IMR-90 (cell line): ENCODE data around the gene PPM1D.
"Not testable (repeated sequence)": the region's sequence is repeated elsewhere in the genome, so short reads cannot be mapped to it uniquely, and the experiment has no call there.

ENCODE experiments used
- BHLHE40 ChIP-seq: fragments of 150-350 bp; IDR thresholded peaks from 2 replicates; pipeline ENCODE4 v1.6.1; 2016; ENCODE audit warnings: mild to moderate bottlenecking, low read depth, low read length
- CEBPB ChIP-seq: IDR thresholded peaks from 2 replicates; pipeline ENCODE4 v1.6.1; 2012; ENCODE audit warnings: low read depth, low read length, improper control_type of control experiment
- CHD1 ChIP-seq: IDR thresholded peaks from 2 replicates; pipeline ENCODE4 v1.6.1; 2012; ENCODE audit warnings: low read depth, low read length, improper control_type of control experiment
- FOS ChIP-seq: fragments of 150-350 bp; IDR thresholded peaks from 2 replicates; pipeline ENCODE4 v1.6.1; 2016; ENCODE audit warnings: low read depth, low read length
- MAFK ChIP-seq: IDR thresholded peaks from 2 replicates; pipeline ENCODE4 v1.6.1; 2012; ENCODE audit warnings: low read depth, low read length, improper control_type of control experiment
- MXI1 ChIP-seq: IDR thresholded peaks from 2 replicates; pipeline ENCODE4 v1.6.1; 2012; ENCODE audit warnings: low read depth, mild to moderate bottlenecking, low read length, moderate library complexity, borderline replicate concordance
- NFE2L2 ChIP-seq: fragments of 150-350 bp; IDR thresholded peaks from 2 replicates; pipeline ENCODE4 v1.6.1; 2016; ENCODE audit warnings: low read depth, mild to moderate bottlenecking, low read length
- POLR2A ChIP-seq: IDR thresholded peaks from 2 replicates; pipeline ENCODE4 v1.6.1; 2012; ENCODE audit warnings: mild to moderate bottlenecking, low read depth, low read length
- RAD21 ChIP-seq: IDR thresholded peaks from 2 replicates; pipeline ENCODE4 v1.6.1; 2012; ENCODE audit warnings: low read length, improper control_type of control experiment
- RCOR1 ChIP-seq: IDR thresholded peaks from 2 replicates; pipeline ENCODE4 v1.6.1; 2012; ENCODE audit warnings: mild to moderate bottlenecking, low read length, improper control_type of control experiment; ENCODE audit not compliant: insufficient replicate concordance
- RFX5 ChIP-seq: IDR thresholded peaks from 2 replicates; pipeline ENCODE4 v1.8.0; 2012; ENCODE audit warnings: low read depth, mild to moderate bottlenecking, low read length, moderate library complexity
- SMC3 ChIP-seq: fragments of 150-350 bp; IDR thresholded peaks from 2 replicates; pipeline ENCODE4 v1.6.1; 2016; ENCODE audit warnings: low read depth, mild to moderate bottlenecking, antibody characterized with exemption, low read length, moderate library complexity
- TF ChIP-seq, protein P1 (sequence below): conservative IDR thresholded peaks from 2 replicates; pipeline ENCODE4 v1.5.1; 2012; ENCODE audit warnings: mild to moderate bottlenecking, low read depth, low read length, improper control_type of control experiment

- TF ChIP-seq, protein P1, sequence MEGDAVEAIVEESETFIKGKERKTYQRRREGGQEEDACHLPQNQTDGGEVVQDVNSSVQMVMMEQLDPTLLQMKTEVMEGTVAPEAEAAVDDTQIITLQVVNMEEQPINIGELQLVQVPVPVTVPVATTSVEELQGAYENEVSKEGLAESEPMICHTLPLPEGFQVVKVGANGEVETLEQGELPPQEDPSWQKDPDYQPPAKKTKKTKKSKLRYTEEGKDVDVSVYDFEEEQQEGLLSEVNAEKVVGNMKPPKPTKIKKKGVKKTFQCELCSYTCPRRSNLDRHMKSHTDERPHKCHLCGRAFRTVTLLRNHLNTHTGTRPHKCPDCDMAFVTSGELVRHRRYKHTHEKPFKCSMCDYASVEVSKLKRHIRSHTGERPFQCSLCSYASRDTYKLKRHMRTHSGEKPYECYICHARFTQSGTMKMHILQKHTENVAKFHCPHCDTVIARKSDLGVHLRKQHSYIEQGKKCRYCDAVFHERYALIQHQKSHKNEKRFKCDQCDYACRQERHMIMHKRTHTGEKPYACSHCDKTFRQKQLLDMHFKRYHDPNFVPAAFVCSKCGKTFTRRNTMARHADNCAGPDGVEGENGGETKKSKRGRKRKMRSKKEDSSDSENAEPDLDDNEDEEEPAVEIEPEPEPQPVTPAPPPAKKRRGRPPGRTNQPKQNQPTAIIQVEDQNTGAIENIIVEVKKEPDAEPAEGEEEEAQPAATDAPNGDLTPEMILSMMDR = not testable (repeated sequence)
- TF ChIP-seq FOS, RCOR1, CEBPB, SMC3, POLR2A, MAFK, BHLHE40, CHD1, MXI1, RAD21, NFE2L2, RFX5: not testable (repeated sequence)
These were observed 5.8 kb upstream of the PPM1D start for GRCh38 chr17:60594170-60594569.
